DOHH2 (cell line): ENCODE data around the gene TTBK1.

Experiments
- EZH2phosphoT487 ChIP-seq: fragments of 200-600 bp; sonication (generic); IDR thresholded peaks from 2 replicates; pipeline ENCODE4 v1.6.1; 2017; ENCODE audit warnings: borderline replicate concordance, mild to moderate bottlenecking, antibody characterized with exemption, low read length, moderate library complexity, mixed read lengths
- TF ChIP-seq, protein P1 (sequence below): fragments of 200-600 bp; sonication (generic); IDR thresholded peaks from one replicate; pipeline ENCODE4 v1.5.1; 2014; ENCODE audit warnings: antibody characterized with exemption, mild to moderate bottlenecking, low read depth, low read length; ENCODE audit not compliant: poor library complexity, severe bottlenecking

DNA sequence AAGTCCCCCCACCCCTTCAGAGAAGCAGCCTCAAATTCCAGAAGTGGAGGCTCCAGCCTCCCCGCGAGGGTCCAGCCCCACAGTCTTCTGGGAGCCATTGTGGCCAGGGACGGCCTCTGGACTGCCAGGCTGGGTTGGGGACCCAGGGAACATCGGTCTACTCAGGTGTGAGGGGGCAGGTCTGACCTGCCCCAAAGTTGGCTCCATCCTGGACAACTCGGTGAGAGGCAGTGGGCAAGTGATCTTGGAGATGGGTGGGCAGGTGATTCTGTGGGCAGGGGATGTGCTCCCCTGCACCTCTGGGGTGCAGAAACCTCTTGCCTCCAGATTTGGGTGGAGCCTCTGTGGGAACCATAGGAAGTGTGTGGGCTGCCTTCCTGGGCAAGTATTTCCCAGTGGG is 42.6 kb downstream of the TTBK1 start:
- TF ChIP-seq, protein P1, sequence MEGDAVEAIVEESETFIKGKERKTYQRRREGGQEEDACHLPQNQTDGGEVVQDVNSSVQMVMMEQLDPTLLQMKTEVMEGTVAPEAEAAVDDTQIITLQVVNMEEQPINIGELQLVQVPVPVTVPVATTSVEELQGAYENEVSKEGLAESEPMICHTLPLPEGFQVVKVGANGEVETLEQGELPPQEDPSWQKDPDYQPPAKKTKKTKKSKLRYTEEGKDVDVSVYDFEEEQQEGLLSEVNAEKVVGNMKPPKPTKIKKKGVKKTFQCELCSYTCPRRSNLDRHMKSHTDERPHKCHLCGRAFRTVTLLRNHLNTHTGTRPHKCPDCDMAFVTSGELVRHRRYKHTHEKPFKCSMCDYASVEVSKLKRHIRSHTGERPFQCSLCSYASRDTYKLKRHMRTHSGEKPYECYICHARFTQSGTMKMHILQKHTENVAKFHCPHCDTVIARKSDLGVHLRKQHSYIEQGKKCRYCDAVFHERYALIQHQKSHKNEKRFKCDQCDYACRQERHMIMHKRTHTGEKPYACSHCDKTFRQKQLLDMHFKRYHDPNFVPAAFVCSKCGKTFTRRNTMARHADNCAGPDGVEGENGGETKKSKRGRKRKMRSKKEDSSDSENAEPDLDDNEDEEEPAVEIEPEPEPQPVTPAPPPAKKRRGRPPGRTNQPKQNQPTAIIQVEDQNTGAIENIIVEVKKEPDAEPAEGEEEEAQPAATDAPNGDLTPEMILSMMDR: no peak
- TF ChIP-seq EZH2phosphoT487: no peak
